Retinal pigment epithelial cell (primary cell): ENCODE data around the gene SLC16A9.

Source experiments
- DNase-seq: peaks from one replicate; pipeline ENCODE4 v3.0.0-alpha.2; 2010; ENCODE audit warnings: low read depth
- H3K4me3 ChIP-seq: 2 replicates; pipeline ENCODE4 v1.5.1; 2011; ENCODE audit warnings: mild to moderate bottlenecking, low read length, control low read depth, moderate library complexity
- TF ChIP-seq, protein P1 (sequence below): conservative IDR thresholded peaks from 2 replicates; pipeline ENCODE4 v1.5.1; 2011; ENCODE audit warnings: low read depth, low read length, control low read depth, inconsistent platforms

Gene SLC16A9

DNA sequence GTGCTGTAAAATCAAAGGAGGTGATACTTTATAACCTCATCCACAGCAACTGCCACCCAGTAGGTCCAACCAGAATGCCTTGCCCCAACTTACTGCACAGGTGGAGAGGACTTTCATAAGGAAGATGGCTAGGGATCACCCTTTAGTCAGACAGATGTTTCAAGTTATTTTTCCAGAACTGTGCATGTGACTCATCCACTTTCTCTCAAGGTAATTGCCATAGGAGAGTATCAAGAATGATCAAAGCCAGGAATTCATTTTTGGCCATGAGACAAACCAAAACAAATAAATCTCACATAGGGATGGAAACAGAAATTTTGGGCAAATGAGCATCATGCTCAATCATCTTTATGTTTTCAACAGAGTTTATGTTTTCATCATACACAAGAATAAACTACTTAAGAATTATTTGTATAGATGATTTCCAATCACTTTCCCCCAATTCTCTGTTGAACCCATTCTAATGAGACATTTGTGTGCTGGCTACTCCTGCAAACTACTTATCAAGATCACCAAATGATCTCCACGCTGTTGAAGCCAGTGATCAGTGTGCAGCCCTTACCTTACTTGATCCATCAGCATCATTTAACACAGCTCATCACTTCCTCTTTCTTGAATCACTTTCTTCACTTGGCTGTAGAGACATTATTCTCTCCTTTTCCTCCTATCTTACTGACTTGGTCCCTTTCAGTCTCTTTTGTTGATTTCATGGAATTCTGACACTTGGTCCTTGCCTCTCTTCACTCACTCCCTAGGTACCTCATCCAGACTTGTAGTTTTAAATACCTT, 74.0 kb downstream of the SLC16A9 start:
- TF ChIP-seq, protein P1, sequence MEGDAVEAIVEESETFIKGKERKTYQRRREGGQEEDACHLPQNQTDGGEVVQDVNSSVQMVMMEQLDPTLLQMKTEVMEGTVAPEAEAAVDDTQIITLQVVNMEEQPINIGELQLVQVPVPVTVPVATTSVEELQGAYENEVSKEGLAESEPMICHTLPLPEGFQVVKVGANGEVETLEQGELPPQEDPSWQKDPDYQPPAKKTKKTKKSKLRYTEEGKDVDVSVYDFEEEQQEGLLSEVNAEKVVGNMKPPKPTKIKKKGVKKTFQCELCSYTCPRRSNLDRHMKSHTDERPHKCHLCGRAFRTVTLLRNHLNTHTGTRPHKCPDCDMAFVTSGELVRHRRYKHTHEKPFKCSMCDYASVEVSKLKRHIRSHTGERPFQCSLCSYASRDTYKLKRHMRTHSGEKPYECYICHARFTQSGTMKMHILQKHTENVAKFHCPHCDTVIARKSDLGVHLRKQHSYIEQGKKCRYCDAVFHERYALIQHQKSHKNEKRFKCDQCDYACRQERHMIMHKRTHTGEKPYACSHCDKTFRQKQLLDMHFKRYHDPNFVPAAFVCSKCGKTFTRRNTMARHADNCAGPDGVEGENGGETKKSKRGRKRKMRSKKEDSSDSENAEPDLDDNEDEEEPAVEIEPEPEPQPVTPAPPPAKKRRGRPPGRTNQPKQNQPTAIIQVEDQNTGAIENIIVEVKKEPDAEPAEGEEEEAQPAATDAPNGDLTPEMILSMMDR = no peak
- DNase-seq = no peak
- no peak overlapping the region for H3K4me3 ChIP-seq

- H3K4me3 ChIP-seq = no peak overlapping the region
- no peak for DNase-seq
- TF ChIP-seq, protein P1 = no peak
Measured at GRCh38 chr10:59634102-59634501, 75.5 kb downstream of the SLC16A9 start.

- no peak for DNase-seq
- TF ChIP-seq, protein P1 = peak; percentile 20
- H3K4me3 ChIP-seq = no peak overlapping the region
Measured at GRCh38 chr10:59633063-59633462, 76.6 kb downstream of the SLC16A9 start.

GRCh38 chr10:59631882-59632807, 77.5 kb downstream of the SLC16A9 start:
- TF ChIP-seq, protein P1 = no peak
- H3K4me3 ChIP-seq = no peak overlapping the region
- no peak for DNase-seq

DNA sequence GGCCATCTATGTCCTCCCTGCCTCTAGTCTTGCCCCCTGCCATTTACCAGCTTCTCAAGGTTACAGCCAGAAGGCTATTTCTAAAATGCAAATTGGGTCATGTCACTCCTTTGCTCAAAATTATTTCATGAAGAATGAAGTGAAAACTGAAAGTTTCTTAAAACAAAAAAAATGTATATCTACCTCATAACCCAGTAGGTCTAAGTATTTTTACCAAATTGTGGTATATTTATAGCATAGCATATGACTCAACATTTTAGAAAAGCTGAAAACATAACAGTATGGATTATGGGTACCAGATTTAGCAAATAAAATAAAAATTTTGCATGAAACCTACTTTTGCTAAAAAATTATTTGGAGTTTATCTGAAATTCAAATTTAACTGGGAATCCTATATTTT, 78.4 kb downstream of the SLC16A9 start:
- TF ChIP-seq, protein P1 = no peak
- no peak overlapping the region for H3K4me3 ChIP-seq
- DNase-seq = no peak

DNA sequence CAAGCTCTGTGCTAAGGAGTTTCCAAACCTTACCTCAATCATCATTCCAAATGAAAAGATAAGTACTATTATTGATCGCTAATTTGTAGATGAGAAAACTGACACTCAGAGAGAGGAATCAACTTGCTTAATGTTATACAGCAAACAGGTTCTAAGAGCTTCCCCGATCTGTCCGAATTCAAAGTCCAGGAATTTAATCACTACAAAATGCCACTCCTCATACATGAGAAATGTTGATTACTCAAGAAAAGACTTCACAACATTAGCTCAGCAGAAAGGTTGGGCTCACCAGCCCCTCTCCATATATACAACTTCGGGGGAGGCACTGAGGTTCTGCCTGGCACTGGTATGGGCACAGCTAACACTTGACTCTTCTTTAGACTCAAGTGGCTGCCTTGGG, 80.7 kb downstream of the SLC16A9 start:
- TF ChIP-seq, protein P1 = no peak
- DNase-seq = no peak
- H3K4me3 ChIP-seq = no peak overlapping the region
